Activated T-cell treated with anti-CD3 and anti-CD28 coated beads for 24 hours (primary cell): ENCODE measurements around the gene KLK5.

ENCODE experiments used
- DNase-seq: peaks from one replicate; pipeline ENCODE4 v3.0.0-alpha.2; 2020; ENCODE audit warnings: low read depth

KLK5 gene

DNA sequence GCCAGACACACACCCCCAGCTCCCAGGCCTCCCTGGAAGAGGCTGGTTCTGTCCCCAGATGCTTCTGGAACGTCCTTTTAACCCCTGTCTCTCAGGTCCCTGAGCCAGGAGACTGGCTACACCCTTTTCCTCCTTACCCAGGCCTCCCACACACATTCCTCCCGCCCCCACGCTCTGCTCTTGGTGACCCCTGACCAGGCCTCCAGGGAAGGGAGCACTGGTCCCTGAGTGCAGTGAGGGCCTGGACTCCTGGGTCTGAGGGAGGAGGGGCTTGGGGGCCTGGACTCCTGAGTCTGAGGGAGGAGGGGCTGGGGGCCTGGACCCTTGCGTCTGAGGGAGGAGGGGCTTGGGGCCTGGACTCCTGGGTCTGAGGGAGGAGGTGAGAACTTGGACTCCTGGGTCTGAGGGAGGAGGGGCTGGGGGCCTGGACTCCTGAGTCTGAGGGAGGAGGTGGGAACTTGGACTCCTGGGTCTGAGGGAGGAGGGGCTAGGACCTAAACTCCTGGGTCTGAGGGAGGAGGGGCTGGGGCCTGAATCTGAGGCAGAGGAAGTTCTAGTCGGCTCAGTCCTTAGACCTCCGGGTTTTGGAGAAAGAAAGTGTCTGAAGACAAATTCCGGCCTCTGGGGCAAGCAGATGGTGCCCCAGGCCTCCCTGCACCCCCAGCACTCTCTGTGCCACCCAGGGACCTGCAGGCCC lies 16.0 kb upstream of the KLK5 start:
- DNase-seq, result no peak

DNA sequence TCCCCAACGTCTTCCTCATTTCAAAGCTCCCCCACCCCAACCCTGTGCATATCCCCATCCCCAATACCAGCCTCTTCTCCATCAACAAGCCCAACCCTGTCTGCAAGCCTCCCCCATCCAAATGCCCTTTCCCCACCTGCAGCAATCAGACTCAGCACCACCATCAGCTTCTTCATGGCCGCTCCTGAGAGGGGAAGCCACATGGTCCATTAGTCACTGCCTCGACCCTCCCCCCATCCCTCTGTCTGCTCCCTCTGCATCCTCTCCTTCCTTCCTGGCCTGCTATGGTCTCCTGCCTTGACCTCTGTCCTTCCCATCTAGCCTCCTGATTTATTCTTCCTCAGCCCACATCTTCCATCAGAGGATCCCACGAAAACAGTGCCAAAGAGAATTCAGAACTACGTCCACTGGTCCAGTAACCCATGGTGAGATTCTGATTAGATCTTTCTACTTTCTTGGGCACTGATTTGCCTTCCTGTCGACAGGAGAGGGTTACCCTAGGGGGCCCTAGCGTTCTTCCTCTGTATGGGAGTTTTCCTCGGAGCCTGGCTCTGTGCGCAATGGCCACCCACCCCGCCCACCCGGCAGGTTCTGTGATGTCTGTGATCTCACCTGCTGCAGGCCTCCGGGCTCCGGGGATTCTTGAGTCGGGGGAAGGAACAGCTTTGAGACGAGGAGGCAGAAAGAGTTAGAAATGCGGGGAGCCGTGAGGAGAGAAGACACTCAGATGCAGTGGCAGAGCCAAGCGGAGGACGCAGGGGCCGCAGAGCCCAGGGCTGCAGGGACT lies 15.3 kb upstream of the KLK5 start:
- DNase-seq, result no peak

DNA sequence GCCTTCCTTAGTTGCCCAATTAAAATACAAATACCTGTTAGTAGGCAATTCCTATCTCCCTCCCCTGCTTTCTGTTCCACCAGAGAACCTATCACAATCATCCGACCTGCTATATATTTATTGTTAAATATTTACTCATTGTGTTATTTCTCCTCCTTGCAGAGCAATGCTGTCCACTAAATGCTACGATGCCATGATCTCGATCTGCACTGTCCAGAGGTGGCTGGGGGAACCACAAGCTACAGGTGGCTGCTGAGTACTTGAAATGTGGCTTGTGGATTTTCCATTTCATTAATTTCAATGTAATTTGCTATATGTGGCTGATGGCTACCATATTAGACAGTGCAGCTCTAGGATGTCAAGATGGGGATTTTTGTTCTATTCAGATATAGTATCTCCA lies 11.4 kb upstream of the KLK5 start:
- no peak for DNase-seq

DNA sequence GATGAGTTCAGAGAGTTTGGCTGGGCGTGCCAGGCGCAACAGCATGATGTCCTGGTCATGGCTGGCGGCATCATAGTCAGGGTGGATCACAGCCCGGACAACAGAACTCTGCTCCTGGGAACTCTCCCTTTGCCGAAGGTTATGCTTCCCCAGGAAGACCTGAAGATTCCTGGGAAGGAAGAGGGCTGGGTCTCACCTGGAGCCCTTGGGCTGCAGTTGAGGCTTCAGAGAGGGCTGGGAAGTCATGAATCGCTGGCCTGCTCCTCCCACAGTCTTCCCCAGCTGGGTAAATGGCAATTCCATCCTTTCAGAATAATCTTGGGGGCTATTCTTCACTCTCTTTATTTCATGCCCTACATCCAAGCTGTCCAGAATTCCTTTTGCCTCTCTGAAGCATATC lies 10.5 kb upstream of the KLK5 start:
- DNase-seq, result no peak

DNA sequence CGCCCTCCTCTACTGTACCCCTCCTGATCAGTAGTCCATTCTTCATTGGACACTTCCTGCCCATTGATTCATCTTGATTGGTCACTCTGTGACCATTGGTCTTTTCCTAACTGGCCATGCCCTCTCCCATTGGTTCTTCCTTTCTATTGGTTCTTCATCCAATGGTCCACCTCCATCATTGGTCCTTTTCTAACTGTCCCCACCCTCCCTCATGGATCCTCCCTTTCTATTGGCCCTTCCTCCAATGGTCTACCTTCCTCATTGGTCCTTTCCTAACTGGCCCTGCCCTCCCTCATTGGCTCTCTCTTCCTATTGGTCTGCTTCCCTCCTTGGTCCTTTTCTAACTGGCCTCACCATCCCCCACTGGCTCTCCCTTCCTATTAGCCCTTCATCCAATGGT lies 9.4 kb upstream of the KLK5 start:
- DNase-seq, result no peak

DNA sequence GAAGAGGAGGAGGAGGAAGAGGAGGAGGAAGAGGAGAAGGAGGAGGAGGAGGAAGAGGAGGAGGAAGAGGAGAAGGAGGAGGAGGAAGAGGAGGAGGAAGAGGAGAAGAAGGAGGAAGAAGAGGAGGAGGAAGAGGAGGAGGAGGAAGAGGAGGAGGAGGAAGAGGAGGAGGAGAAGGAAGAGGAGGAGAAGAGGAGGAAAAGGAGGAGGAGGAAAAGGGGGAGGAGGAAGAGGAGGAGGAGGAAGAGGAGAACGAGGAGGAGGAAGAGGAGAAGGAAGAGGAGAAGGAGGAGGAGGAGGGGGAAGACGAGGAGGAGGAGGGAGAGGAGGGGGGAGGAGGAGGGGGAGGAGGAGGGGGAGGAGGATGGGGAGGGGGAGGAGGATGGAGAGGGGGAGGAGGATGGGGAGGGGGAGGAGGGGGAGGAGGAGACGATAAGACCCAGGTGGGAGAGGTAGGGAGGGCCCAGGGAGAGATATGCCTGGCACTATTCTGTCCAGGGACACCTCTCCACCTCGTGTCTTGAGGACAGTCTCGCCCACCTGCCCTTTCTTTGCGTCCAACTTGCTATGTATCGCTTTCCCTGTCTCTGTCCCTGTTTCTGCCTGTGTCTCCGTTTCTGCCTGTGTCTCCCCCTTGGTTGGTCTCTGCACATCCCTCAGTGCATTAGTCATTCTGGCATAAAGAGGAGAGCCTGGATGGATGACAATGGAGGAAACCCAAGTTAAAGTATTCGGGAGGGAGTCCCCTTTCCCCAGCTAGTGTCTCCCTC lies 7.1 kb upstream of the KLK5 start:
- DNase-seq, result no peak

DNA sequence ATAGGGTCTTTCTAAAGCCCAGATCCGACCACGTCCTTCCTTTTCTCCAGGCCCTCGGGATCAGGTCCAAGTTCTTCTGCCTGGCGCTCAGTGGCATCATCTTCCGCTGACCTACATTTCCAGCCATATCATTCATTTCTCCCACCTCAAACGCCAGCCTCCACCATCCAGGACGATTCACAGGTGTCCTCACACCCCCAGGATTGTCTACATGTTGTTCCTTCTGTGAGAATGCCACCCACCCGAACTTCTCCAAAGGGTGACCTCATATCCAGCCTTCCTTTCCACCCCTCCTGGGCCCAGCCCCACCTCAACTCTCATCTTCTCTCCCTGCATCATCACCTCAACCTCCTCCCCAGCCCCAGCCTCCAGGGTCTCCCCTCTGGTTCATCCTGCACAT lies 4.7 kb upstream of the KLK5 start:
- DNase-seq, result no peak

DNA sequence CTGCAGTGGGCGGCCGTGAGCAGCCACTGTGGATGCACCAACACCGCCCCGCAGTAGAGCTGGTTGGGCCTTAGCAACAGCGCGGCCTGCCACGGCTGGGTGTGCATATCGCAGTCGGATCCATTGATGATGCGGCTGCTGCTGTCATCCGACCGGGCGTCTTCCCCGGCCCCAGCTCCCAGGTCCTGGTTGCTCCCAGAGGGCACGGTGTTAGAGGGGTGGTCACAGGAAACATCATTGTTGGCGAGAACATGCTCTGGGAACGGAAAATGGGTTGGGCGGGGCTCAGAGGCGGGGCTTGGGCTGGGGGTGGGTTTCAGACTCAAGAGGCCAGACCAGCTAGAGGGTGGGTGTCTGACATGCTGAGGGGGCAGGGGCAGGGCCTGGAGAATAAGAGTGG lies 3.0 kb downstream of the KLK5 start:
- no peak for DNase-seq

DNA sequence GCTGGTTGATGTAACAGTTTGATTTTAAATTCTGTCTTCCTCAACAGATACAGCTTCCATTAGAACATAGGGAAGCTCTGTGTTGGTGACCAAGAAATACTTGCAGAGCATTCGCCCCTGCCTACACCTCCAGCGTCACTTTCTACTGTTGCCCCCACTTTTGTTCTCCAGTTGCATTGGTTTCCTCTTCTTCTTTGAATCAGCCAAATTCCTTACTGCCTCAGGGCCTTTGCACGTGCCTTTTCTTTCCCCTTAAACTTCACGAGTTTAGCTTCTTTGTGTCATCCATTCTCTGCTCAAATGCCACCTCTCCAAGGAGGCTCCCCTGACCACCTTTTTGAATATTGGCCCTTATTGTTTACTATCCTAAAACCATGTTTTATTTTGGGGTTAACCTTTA lies 5.7 kb downstream of the KLK5 start:
- no peak for DNase-seq

DNA sequence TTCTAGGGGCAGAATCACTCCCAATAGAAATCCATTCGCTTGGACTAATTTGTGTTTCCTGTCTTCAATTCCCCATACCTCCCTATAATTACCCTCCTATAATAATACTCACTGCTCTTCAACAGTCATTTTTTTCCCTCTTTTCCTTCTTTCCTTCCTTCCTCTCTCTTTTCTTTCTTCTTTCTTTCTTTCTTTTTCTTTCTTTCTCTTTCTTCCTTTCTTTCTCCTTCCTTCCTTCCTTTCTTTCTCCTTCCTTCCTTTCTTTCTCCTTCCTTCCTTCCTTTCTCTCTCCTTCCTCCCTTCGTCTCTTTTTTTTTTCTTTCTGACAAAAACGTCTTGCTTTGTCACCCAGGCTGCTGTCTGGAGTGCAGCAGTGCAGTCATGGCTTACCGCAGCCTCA lies 8.0 kb downstream of the KLK5 start:
- no peak for DNase-seq

DNA sequence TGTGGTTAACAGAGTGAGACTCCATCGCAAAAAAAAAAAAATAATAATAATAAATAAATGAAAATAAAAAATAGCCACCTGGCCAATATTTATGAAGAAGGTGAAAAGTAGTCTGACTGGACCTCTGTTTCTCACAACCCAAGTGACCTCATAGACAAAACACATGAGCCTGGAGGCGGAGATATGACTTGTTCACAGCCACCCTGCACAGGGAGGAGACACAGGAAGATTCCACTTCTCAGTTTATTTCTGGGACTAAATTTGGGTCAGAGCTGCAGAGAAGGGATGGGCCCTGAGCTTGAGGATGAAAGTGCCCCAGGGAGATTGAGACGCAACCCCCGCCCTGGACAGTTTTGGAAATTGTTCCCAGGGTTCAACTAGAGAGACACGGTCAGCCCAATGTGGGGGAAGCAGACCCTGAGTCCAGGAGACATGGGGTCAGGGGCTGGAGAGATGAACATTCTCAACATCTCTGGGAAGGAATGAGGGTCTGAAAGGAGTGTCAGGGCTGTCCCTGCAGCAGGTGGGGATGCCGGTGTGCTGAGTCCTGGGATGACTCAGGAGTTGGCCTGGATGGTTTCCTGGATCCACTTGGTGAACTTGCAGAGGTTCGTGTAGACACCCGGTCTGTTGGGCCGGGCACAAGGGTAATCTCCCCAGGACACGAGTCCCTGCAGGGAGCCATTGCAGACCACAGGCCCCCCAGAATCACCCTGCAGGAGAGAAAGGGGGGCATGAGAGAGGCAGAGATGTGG lies 9.6 kb downstream of the KLK5 start:
- DNase-seq, result no peak

DNA sequence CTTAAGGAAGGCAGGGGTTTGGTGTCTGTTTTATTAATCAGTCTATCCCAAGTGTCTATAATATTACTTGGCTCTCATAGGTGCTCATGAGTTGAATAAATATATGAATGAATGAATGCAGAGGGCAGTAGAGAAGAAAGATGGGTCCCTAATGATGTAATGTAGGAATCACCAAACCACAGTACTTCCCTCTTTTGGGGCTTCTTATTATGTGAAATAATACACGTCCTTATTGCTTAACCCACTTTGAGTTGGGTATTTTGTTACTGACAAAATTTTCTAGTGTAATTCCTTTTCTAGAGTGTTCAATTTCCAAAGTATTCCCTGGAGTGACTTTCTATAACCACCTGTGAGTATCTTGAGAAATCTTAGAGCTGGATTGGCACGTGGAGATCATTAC lies 13.2 kb downstream of the KLK5 start:
- DNase-seq, result no peak

DNA sequence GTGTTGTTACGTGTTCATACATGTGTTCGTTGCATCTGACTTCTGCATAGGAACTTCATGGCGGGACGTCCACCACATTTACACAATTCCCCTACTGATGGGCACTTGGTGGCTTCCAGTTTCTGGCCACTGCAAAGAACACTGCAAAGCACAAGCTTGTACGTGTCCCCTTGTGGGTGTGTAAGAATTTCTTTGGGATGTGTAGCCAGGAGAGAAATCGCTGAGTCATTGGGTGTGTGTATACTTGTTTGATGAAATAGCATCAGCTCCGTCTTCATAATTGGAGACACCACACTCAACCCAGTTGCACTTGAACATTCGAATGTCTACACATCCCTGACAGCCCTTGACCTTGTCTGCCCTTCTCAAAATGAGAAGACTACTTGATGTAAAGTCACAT lies 19.2 kb downstream of the KLK5 start:
- DNase-seq, result no peak

DNA sequence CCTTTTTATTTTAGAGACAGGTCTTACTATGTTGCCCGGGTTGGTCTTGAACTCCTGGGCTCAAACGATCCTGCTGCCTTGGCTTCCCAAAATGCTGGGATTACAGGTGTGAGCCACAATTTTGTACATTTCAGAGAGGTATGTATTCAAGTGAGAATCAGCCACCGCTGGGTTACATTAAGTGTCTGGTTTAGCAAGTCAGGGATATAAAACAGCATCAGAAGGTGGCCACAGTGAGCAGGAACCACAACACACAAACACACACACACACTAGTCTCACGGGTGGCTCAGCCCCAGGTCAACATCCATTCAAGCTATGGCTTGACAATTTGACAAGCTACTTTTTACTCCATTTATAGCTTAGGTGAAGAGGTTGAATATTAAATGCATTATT lies 20.2 kb downstream of the KLK5 start:
- DNase-seq, result no peak

DNA sequence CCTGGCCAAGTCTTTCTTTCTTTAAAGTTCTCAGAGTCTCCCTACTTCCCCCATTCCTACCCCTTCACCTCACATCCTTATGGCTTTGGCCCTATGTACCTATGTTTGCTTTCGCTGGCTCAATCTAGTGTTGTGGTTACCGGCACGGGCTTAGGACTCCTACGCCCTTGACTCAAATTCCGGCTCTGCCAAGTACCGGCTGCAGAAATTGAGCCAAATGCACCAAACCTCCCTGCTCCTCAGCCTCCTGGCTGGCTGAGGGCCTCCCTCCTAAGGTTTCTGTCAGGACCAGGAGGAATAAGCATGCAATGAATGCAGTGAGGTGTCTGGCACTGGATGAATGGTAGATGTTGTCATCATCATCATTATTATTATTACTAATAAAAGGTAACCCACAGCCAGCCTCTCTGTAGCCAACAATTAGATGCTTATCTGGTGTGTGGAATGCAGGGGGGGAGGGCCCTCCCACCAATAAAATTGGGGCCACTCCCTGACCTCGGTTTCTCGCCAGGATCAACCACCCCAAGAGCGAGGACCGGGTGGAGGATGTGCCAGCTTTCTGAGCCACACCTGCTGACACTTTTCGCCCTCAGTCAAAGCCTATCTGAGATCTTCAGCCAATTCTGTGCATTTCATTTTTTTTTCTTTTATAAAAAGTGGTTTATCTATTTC lies 20.7 kb downstream of the KLK5 start:
- no peak for DNase-seq

DNA sequence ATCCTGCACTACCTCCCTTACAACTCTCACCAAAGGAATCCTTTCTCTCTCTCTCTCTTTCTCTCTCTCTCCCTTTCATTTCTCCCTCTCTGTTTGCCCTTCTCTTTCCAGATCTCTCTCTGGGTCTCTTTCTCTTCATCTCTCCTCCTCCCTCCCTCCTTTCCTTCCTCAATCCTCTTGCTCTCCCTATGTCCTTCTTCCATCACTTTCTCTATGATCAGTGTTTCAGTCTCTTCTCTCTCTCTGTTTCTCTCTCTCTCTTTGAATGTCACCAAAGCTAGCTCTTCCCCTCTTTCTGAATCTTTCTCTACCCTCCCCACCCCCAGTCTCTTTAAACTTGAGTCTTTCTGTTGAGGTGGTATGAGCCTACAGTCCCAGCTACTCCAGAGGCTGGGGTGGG lies 21.8 kb downstream of the KLK5 start:
- no peak for DNase-seq

DNA sequence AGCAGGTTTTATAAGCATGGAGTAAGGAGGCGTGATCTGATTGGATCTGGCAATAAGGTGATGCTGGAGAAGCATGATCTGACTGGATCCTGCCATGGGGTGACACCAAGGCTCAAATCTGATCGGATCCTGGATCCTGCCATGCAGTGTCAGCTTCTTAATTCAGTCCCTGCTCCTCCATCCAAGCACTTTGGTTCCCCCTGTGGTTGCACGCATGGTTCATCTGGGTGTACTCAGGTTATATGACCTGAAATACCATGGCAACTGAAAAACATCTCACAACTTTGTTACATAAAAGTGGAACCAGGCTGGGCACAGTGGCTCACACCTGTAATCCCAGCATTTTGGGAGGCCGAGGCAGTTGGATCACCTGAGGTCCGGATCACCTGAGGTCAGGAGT lies 24.0 kb downstream of the KLK5 start:
- no peak for DNase-seq

DNA sequence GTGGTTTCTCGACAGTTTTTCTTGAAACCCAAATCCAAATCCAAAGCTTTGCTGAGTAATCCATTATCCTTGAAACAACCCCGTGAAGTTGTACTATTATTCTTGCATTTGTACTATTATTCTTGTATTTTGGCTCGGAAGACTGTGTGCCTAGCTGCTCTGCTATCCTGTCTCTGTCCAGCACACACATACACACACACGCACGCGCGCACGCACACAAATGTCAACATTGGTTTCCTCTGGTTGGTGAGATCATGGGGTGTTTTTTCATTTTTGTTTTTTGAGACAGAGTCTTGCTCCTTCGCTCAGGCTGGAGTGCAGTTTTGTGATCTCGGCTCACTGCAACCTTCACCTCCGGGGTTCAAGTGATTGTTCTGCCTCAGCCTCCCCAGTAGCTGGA lies 26.7 kb downstream of the KLK5 start:
- no peak for DNase-seq

DNA sequence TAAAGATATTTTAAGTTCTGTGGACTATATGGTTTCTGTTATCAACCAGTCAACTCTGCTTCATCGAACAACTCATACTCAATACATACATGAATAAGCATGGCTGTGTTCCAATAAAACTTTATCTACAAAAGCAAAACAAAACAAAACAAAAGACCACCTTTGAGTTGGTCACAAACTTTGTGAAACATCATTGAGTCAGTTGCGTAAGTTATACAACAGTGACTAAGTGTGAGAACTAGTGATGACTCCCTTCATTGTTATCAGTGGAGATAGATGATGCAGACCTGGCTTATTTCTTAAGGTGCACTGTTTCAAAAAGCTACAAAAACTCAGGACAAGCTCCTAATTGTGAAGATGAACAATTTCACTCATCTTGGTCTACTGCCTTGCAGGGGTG lies 27.1 kb downstream of the KLK5 start:
- no peak for DNase-seq

DNA sequence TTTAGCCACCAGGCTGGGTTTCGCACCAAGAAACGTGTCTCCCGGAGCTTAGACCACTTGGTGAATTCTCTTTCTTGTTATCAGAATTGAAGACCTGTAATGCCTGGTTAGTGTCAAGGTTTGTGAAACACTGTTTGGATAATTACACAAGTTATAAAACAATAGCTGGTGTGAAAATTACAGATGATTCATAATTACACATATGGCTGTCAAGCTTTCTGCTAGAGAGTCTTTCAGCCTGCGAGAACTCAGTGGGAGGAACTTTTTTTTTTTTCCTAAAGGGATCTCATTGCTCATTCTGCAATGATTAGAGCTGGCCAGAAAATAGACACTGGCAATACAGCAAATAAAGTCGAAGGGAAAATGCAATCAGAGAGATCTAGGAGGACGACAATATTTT lies 28.3 kb downstream of the KLK5 start:
- DNase-seq, result no peak

DNA sequence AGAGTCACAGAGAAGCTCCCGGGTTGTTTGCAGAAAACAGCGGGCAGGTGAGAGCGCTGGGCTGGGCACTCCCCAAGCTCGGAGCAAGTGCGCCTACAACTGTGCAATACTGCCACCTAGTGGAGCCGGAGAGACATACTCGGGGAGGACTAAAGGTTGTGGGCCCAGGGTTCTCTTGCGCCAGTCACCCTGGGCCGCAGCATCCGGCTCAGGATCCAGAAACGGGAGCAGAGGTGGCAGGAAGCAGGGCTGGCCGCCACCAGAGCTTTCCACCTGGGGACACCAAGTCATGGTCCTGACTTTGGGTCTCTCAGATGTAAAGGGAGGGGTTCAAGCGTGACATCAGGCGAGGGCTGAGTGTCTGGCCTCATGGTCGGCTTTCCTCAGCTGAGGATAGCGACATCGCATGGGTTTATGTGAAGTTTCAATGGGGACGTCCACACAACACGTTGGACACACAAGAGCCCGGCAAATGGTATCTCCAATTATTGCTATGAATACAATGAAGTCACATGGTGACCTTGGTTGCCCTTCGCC lies 30.5 kb downstream of the KLK5 start:
- DNase-seq, result peak; percentile 72
